Measurements from ENCODE around the gene FSTL5.

Gene FSTL5

DNA sequence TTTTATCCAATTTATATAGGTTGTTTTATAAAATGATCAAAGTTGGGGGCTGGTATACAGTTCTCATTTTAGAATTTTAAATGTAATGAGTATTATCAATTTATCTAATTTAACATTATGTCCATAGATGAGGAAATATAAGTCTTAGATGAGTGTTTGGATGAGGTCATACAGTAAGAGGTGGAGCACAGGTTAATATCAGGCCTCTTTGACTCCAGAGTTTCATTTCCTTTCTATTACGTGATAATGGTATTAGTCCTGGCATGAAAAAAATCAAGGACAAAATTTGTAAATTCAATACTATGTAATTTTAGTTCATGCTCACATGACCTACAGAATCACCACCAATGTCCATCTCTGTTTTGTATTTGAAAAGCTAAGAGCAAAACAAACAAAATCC lies 269.8 kb downstream of the FSTL5 start:
- ATAC-seq (ENCODE audit: low read depth), result no peak
- H3K36me3 Mint-ChIP-seq, result no peaks in the 10 kb centered on the region

DNA sequence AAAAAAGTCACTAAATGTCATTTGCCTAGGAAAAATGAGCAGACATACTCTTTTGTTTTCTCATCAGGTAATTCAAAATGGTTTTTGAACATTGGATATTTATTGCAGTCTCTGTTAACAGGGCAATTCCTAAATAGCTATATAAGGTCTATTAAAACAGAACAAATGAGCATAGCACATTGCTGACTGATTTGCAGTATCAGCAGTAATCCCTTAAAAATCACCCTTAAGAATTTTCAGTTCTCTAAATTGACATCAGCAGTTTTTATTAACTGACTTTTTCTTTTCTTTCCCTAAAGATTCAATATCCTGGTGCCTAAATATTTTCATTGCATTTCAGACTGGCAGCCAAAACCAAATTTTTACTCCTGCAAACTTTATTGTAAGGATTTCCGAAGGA lies 270.2 kb downstream of the FSTL5 start:
- no peaks in the 10 kb centered on the region for H3K9me3 Mint-ChIP-seq
- no peak overlapping the region for H3K4me3 Mint-ChIP-seq
- H3K27ac Mint-ChIP-seq, result no peak overlapping the region
- ATAC-seq (ENCODE audit: low read depth), result no peak
- H3K27me3 Mint-ChIP-seq, result no peaks in the 10 kb centered on the region
- H3K36me3 Mint-ChIP-seq, result no peaks in the 10 kb centered on the region
- H3K4me1 Mint-ChIP-seq, result no peaks in the 10 kb centered on the region
- DNase-seq (ENCODE audit: low spot score in 2 of 2), result no peak

More for the DNA sequence above, 269.8 kb downstream of the FSTL5 start:
- no peak for DNase-seq (ENCODE audit: low spot score in 2 of 2)
- Mint-ChIP-seq H3K27ac (no peak overlapping the region), H3K9me3 (no peaks in the 10 kb centered on the region), H3K4me3 (no peak overlapping the region), H3K4me1 (no peaks in the 10 kb centered on the region), H3K27me3 (no peaks in the 10 kb centered on the region)

DNA sequence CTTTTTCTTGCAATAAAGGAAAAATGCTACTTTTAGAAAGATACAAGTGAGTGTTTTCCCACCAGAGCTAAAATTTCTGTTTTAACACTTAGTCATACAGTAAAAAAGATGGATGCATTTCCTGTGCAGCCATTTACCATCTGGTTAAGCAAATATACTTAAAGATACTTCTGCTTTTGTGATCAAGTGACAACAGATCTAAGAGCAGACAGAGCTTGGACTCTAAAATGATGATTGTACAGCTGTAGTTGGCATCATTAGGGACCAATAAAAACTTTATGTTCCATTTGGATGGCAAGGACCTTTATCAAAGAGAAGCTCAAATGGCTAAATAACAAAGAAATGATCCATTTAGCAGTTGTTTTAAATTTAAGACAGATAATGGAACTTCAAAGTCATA lies 270.8 kb downstream of the FSTL5 start:
- Mint-ChIP-seq H3K9me3 (no peaks in the 10 kb centered on the region), H3K4me1 (no peaks in the 10 kb centered on the region), H3K27me3 (no peaks in the 10 kb centered on the region), H3K36me3 (no peaks in the 10 kb centered on the region), H3K4me3 (no peak overlapping the region), H3K27ac (no peak overlapping the region)
- DNase-seq (ENCODE audit: low spot score in 2 of 2) (no peak), ATAC-seq (ENCODE audit: low read depth) (no peak)

DNA sequence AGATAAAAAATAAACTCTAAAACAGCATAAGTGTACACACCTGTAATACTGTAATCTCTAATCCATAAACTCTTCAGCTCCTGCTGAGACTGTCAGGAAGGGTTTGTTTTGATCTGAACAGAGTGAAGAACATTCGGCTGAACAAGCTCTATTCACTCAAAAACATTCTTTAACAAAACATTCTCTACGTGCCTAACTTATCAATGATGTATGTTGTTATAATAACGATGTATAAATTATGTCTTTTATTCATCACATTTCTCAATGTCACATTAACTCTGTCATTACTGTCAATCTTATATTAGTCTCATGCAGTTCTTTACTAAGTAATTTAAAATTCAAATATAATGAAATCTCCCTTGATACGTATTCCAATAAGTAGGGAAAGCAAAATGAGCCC lies 280.6 kb downstream of the FSTL5 start:
- H3K36me3 Mint-ChIP-seq, result no peaks in the 10 kb centered on the region
- no peaks in the 10 kb centered on the region for H3K4me1 Mint-ChIP-seq
- no peak for DNase-seq (ENCODE audit: low spot score in 2 of 2)
- H3K9me3 Mint-ChIP-seq, result peaks cover 11% of the 10 kb centered on the region
- no peak for ATAC-seq (ENCODE audit: low read depth)
- H3K4me3 Mint-ChIP-seq, result no peak overlapping the region
- no peaks in the 10 kb centered on the region for H3K27me3 Mint-ChIP-seq
- no peak overlapping the region for H3K27ac Mint-ChIP-seq

DNA sequence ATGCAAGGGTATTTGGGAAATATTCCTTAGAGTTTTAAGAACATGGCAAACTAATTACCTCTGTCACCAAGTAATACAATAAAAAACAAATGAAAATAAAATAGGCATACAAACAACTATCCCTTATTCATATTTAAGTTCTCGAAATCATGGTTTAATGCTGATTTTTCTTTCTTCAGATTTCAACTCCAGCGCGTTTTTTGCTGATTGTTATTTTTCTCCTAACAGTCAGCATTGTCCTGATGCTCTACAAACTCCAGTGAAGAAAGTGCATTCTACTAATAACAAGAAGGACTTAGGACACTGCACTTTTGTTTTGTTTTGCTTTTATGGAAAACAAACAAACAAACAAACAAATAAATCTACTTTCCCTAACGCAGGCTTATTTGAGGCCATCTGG lies 282.4 kb downstream of the FSTL5 start:
- no peak for DNase-seq (ENCODE audit: low spot score in 2 of 2)
- H3K9me3 Mint-ChIP-seq, result peaks cover 9% of the 10 kb centered on the region
- no peak for ATAC-seq (ENCODE audit: low read depth)
- no peaks in the 10 kb centered on the region for H3K27me3 Mint-ChIP-seq
- no peak overlapping the region for H3K27ac Mint-ChIP-seq
- H3K4me1 Mint-ChIP-seq, result no peaks in the 10 kb centered on the region
- H3K4me3 Mint-ChIP-seq, result no peak overlapping the region
- H3K36me3 Mint-ChIP-seq, result no peaks in the 10 kb centered on the region

DNA sequence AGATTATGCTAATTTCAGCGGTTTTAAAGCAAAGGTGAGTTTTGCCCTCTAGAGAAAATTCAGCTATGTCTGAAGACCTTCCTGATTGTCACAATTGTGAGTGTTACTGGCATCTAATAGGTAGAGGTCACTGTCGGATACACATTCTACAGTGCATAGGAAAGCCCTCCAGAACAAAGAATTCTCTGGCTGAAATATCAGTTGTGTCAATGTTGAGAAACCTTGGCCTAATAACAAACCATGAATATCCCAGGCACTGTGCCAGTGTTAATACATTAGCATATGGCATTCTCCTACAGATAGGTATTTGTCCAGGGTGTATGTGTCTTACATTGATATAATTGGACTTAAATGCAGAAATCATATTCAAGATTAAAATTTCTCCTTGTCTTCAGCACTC lies 294.3 kb downstream of the FSTL5 start:
- H3K9me3 Mint-ChIP-seq, result peaks cover 8% of the 10 kb centered on the region
- DNase-seq (ENCODE audit: low spot score in 2 of 2) (no peak), ATAC-seq (ENCODE audit: low read depth) (no peak)
- no peak overlapping the region for H3K4me3 Mint-ChIP-seq
- H3K27me3 Mint-ChIP-seq, result no peaks in the 10 kb centered on the region
- no peaks in the 10 kb centered on the region for H3K36me3 Mint-ChIP-seq
- H3K4me1 Mint-ChIP-seq, result no peaks in the 10 kb centered on the region
- no peak overlapping the region for H3K27ac Mint-ChIP-seq

DNA sequence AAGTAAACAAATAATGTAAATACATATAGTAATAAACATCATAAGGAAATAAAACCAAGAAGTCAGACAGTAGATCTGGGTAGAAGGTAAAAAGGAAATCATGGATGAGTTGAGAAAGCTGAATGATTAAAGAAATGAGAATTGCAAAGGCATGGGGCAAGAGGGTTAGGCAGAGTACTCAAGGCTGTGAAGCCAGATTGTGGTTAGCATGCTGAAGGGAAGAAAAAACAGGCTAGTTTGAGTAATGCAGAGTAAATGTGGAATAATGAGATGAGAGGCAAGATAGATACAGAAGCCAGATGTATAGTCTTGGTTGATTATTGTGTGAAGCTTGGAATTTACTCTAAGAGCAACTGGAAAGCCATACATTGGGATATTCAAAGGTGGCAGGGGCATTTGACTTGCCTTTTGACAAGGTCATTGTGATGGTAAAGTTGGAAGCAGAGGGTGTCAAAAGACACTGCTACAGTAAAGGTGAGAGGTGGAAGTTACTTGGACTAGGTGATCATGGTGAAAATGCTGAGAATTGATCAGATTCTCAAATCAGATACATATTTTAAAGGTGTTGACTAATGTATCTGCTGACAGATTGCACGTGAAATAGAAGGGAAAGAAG lies 307.0 kb downstream of the FSTL5 start:
- no peak overlapping the region for H3K27ac Mint-ChIP-seq
- no peaks in the 10 kb centered on the region for H3K36me3 Mint-ChIP-seq
- H3K4me1 Mint-ChIP-seq, result no peaks in the 10 kb centered on the region
- no peak for DNase-seq (ENCODE audit: low spot score in 2 of 2)
- ATAC-seq (ENCODE audit: low read depth), result no peak
- H3K4me3 Mint-ChIP-seq, result no peak overlapping the region
- H3K9me3 Mint-ChIP-seq, result peaks cover 7% of the 10 kb centered on the region
- no peaks in the 10 kb centered on the region for H3K27me3 Mint-ChIP-seq

DNA sequence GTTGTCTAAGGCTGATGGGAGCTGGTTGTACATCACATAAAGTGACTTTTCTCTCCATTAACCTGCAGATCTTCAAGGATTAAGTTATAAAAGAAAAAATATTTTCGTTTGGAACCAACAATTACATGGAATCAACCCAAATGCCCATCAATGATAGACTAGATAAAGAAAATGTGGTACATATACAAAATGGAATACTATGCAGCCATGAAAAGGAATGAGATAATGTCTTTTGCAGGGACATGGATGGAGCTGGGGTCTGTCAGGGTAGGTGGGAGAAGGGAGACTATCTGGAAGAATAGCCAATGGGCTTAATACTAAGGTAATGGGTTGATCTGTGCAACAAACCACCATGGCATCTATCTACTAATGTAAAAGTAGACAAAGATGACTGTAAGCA lies 313.2 kb downstream of the FSTL5 start:
- peaks cover 4% of the 10 kb centered on the region for H3K9me3 Mint-ChIP-seq
- no peak overlapping the region for H3K4me3 Mint-ChIP-seq
- no peaks in the 10 kb centered on the region for H3K4me1 Mint-ChIP-seq
- H3K27ac Mint-ChIP-seq, result no peak overlapping the region
- H3K27me3 Mint-ChIP-seq, result no peaks in the 10 kb centered on the region
- H3K36me3 Mint-ChIP-seq, result no peaks in the 10 kb centered on the region
- no peak for DNase-seq (ENCODE audit: low spot score in 2 of 2)
- no peak for ATAC-seq (ENCODE audit: low read depth)

DNA sequence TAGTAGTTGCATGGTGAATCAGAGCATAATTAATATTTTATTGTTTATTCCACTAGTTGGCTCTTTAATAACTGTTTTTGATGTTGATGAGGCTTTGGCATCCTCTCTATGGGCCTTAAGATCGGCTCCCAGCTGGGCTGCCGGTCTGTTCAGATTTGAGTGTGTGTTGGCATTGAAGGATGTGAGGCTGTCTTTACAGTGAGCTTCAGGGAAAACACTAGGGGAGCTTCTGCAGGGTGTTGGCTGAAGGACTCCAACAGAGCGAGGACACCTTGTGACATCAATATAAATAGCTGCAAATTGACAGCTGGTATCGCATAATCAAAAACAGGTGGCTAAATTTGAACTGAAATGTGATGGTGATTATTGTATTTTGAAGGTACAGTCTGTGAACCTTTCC lies 322.0 kb downstream of the FSTL5 start:
- ATAC-seq (ENCODE audit: low read depth) (no peak), DNase-seq (ENCODE audit: low spot score in 2 of 2) (no peak)
- Mint-ChIP-seq H3K4me3 (no peak overlapping the region), H3K9me3 (peaks cover 12% of the 10 kb centered on the region), H3K36me3 (no peaks in the 10 kb centered on the region), H3K4me1 (no peaks in the 10 kb centered on the region), H3K27ac (no peak overlapping the region), H3K27me3 (no peaks in the 10 kb centered on the region)

DNA sequence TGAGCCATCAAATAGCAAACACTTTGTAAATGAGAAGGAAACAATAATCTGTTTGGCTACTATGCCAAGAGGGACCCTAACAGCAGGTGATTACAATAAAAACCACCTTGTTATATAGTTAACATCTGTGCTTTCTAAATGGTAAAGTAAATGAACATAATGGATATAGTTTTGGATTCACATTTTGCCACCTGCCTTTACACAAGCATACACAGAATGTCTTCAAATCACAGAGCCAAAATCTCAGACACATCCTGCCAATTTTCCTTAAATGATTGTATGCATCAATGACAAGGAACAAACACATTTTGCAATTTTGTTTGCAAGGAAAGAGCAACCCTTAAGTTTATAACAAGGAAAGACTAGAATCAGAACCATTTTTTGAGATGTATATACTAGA lies 334.2 kb downstream of the FSTL5 start:
- Mint-ChIP-seq H3K36me3 (no peaks in the 10 kb centered on the region), H3K27ac (no peak overlapping the region), H3K4me3 (no peak overlapping the region), H3K9me3 (no peaks in the 10 kb centered on the region), H3K27me3 (no peaks in the 10 kb centered on the region), H3K4me1 (no peaks in the 10 kb centered on the region)
- DNase-seq (ENCODE audit: low spot score in 2 of 2) (no peak), ATAC-seq (ENCODE audit: low read depth) (no peak)

DNA sequence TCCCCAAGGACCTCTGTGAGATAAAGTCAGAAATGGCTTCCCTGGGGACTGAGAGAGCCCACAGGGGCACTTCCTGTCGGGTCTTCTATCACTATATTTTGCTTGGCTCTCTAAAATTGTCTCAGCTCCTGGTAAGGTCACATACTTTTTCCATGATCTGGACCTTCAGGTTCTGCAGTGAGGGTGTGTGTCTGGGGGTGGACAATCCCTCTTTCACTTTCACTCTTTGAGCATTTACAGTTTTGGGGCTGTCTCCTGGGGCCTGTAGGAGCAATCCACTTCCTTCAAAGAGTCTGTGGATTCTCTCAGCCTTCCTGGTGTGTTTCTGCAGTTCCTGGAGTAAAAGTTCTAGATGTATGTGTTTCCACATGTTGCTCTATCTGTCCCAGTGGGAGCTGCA lies 335.7 kb downstream of the FSTL5 start:
- no peak for ATAC-seq (ENCODE audit: low read depth)

DNA sequence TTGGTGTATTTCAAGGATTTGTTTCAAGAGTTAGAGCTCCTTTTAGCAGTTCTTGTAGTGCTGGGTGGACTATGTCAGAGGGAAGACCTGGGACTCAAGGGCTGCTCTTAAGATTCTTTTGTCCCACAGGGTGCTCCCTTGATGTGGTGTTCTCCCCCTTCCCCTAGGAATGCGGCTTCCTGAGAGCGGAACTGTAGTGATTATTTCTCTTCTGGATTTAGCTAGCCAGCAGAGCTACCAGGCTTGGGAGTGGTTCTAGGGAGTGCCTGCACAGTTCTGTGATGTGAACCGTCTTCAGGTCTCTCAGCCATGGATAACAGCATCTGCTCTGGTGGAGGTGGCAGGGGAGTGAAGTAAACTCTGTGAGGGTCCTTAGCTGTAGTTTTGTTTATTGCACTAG lies 336.8 kb downstream of the FSTL5 start:
- DNase-seq (ENCODE audit: low spot score in 2 of 2) (no peak), ATAC-seq (ENCODE audit: low read depth) (no peak)
- Mint-ChIP-seq H3K27ac (no peak overlapping the region), H3K36me3 (no peaks in the 10 kb centered on the region), H3K4me1 (no peaks in the 10 kb centered on the region), H3K4me3 (no peak overlapping the region), H3K9me3 (no peaks in the 10 kb centered on the region), H3K27me3 (no peaks in the 10 kb centered on the region)

More for the DNA sequence above, 335.7 kb downstream of the FSTL5 start:
- Mint-ChIP-seq H3K4me1 (no peaks in the 10 kb centered on the region), H3K36me3 (no peaks in the 10 kb centered on the region), H3K27ac (no peak overlapping the region), H3K27me3 (no peaks in the 10 kb centered on the region), H3K4me3 (no peak overlapping the region), H3K9me3 (no peaks in the 10 kb centered on the region)
- DNase-seq (ENCODE audit: low spot score in 2 of 2), result no peak

DNA sequence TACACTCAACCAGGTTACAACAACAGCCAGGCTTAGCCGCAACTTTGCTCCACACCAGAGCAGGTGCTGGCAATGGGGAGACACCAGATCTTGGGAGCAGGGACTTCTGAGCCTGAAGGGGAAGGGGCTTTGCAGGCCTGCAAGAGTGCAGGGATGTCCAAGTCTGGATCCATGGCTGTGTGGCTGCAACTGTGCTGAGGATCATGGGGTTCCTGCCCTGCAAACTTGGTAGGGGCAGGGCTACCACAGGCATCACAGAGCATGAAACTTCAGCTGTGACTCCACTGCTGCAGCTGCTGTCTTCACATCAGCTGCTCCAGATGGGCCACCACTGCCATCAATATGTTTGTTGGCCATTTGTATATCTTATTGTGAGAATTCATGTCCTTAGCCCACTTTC lies 340.4 kb downstream of the FSTL5 start:
- DNase-seq (ENCODE audit: low spot score in 2 of 2), result no peak
- no peak for ATAC-seq (ENCODE audit: low read depth)
- H3K27ac Mint-ChIP-seq, result no peak overlapping the region
- H3K4me3 Mint-ChIP-seq, result no peak overlapping the region
- no peaks in the 10 kb centered on the region for H3K27me3 Mint-ChIP-seq
- H3K4me1 Mint-ChIP-seq, result no peaks in the 10 kb centered on the region
- H3K9me3 Mint-ChIP-seq, result no peaks in the 10 kb centered on the region
- H3K36me3 Mint-ChIP-seq, result no peaks in the 10 kb centered on the region

DNA sequence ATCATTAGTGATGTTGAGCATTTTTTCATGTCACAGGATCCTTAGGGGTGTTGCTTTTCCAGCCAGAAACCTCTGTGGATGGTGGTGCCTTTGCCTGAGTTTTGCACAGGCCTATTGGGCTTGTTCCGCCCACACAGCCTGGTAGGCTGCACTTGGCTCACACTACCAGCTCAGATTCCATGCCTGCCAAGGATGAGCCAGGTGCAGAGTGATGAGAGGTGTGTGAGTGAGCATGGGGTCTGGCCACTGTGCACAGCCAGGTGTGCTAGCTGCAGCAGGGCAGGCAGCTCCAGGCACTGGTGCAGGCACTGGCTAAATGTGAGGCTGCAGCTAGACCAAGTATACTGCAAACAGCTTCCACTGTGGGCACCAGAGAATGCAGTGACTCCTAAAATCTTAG lies 341.6 kb downstream of the FSTL5 start:
- Mint-ChIP-seq H3K9me3 (no peaks in the 10 kb centered on the region), H3K27me3 (no peaks in the 10 kb centered on the region), H3K4me1 (no peaks in the 10 kb centered on the region), H3K36me3 (no peaks in the 10 kb centered on the region), H3K27ac (no peak overlapping the region), H3K4me3 (no peak overlapping the region)
- DNase-seq (ENCODE audit: low spot score in 2 of 2) (no peak), ATAC-seq (ENCODE audit: low read depth) (no peak)

DNA sequence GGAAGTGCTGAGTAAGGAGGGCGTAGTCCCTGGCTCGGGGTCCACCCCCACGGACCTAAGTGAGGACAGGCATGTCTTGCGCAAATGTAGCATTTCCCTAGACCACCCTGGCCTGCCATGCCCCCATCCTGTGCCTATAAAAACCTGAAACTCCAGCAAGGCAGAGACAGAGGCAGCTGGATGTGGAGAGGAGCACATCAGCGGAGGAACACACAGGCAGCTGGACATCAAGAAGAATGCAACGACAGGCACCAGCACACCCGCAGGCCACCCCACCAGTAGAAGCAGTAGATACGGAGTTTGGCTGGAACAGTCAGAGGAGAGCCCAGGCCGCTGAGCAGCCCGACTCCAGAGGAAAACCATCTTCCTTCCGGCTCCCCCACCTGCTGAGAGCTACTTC lies 345.9 kb downstream of the FSTL5 start:
- H3K9me3 Mint-ChIP-seq, result peaks cover 3% of the 10 kb centered on the region
- H3K4me1 Mint-ChIP-seq, result no peaks in the 10 kb centered on the region
- no peaks in the 10 kb centered on the region for H3K36me3 Mint-ChIP-seq
- DNase-seq (ENCODE audit: low spot score in 2 of 2) (no peak), ATAC-seq (ENCODE audit: low read depth) (no peak)
- H3K27ac Mint-ChIP-seq, result no peak overlapping the region
- H3K4me3 Mint-ChIP-seq, result no peak overlapping the region
- no peaks in the 10 kb centered on the region for H3K27me3 Mint-ChIP-seq
